Activated CD8-positive, alpha-beta T cell treated with anti-CD3 and anti-CD28 coated beads, Interleukin-2, amount 10 ng/mL, durations not matched to agents 7 days and 5 days (primary cell): ENCODE results near the gene SFR1. TPM values are rescaled to one million over a fixed set of nuclear protein-coding genes. Genes with fewer than 3 reads are reported as not detected.

Source experiments
- ATAC-seq: fragments of 150-1000 bp; cut with Tn5 transposase; one replicate; pipeline ENCODE4 v1.10.0; 2021; ENCODE audit warnings: moderate library complexity
- CTCF ChIA-PET: fragments of 350-600 bp; sonication (Branson Sonifier 250); formaldehyde crosslinking; loops from one replicate; lab custom pipeline; 2021; ENCODE audit warnings: antibody characterized with exemption; lab: Charles Lee
- POLR2A ChIA-PET: fragments of 350-600 bp; sonication (Branson Sonifier 250); formaldehyde crosslinking; loops from one replicate; lab custom pipeline; 2021; ENCODE audit warnings: antibody characterized with exemption; lab: Charles Lee
- DNase-seq: peaks from one replicate; pipeline ENCODE4 v3.0.0-alpha.2; 2020
- H3K27ac Mint-ChIP-seq: one replicate; pipeline ENCODE4 v1.8.0; 2021; ENCODE audit warnings: mild to moderate bottlenecking, mixed read lengths
- H3K27me3 Mint-ChIP-seq: one replicate; pipeline ENCODE4 v1.8.0; 2021; ENCODE audit warnings: low read depth, mixed read lengths
- H3K36me3 Mint-ChIP-seq: one replicate; pipeline ENCODE4 v1.8.0; 2021; ENCODE audit warnings: low read depth, mixed read lengths
- H3K4me1 Mint-ChIP-seq: one replicate; pipeline ENCODE4 v1.8.0; 2021; ENCODE audit warnings: low read depth, mixed read lengths
- H3K4me3 Mint-ChIP-seq: one replicate; pipeline ENCODE4 v1.8.0; 2021; ENCODE audit warnings: mild to moderate bottlenecking, mixed read lengths
- H3K9me3 Mint-ChIP-seq: one replicate; pipeline ENCODE4 v1.8.0; 2022; ENCODE audit warnings: mixed read lengths; ENCODE audit not compliant: insufficient read depth
- total RNA-seq, 2 experiments: library from RNA; stranded (reverse); gene quantifications; one replicate each; pipeline ENCODE4 v1.2.3, GENCODE V29; 2021

The SFR1 gene
- total RNA-seq, 2 experiments from 2014 or later: 13.0 to 14.9 TPM

GRCh38 chr10:104089621-104090020, 32.4 kb upstream of the SFR1 start:
- H3K4me1 Mint-ChIP-seq: no peaks in the 10 kb centered on the region
- CTCF ChIA-PET: interaction anchor here (1.0 kb wide), 1 partner anchor 205 kb away, joined by 3 read pairs; no protein-coding TSS in a partner anchor
- H3K4me3 Mint-ChIP-seq: no peak overlapping the region
- no peaks in the 10 kb centered on the region for H3K36me3 Mint-ChIP-seq
- H3K9me3 Mint-ChIP-seq: no peaks in the 10 kb centered on the region
- POLR2A ChIA-PET: no interaction called here
- H3K27me3 Mint-ChIP-seq: peaks cover 8% of the 10 kb centered on the region
- H3K27ac Mint-ChIP-seq: no peak overlapping the region
- no peak for ATAC-seq
- no peak for DNase-seq

- ChIA-PET CTCF (interaction anchor here (1.0 kb wide), 1 partner anchor 205 kb away, joined by 3 read pairs; no protein-coding TSS in a partner anchor), POLR2A (no interaction called here)
- Mint-ChIP-seq H3K4me1 (no peaks in the 10 kb centered on the region), H3K27ac (no peak overlapping the region), H3K27me3 (peaks cover 8% of the 10 kb centered on the region), H3K36me3 (no peaks in the 10 kb centered on the region), H3K4me3 (no peak overlapping the region), H3K9me3 (no peaks in the 10 kb centered on the region)
- ATAC-seq: no peak
- no peak for DNase-seq
Observed at GRCh38 chr10:104090611-104091010, 31.4 kb upstream of the SFR1 start.

- ATAC-seq: no peak
- no peak for DNase-seq
- Mint-ChIP-seq H3K4me1 (no peaks in the 10 kb centered on the region), H3K27me3 (peaks cover 8% of the 10 kb centered on the region), H3K27ac (no peak overlapping the region), H3K4me3 (no peak overlapping the region), H3K9me3 (no peaks in the 10 kb centered on the region), H3K36me3 (no peaks in the 10 kb centered on the region)
- POLR2A ChIA-PET: no interaction called here
- CTCF ChIA-PET: no interaction called here
Observed at GRCh38 chr10:104092749-104093148, 29.2 kb upstream of the SFR1 start.

- Mint-ChIP-seq H3K4me3 (no peak overlapping the region), H3K4me1 (no peaks in the 10 kb centered on the region), H3K27ac (no peak overlapping the region), H3K36me3 (no peaks in the 10 kb centered on the region), H3K9me3 (no peaks in the 10 kb centered on the region), H3K27me3 (peaks cover 6% of the 10 kb centered on the region)
- POLR2A ChIA-PET: no interaction called here
- CTCF ChIA-PET: no interaction called here
- DNase-seq (no peak), ATAC-seq (no peak)
Observed at GRCh38 chr10:104096692-104097091, 25.3 kb upstream of the SFR1 start.

- CTCF ChIA-PET: no interaction called here
- ATAC-seq (no peak), DNase-seq (no peak)
- Mint-ChIP-seq H3K36me3 (no peaks in the 10 kb centered on the region), H3K4me3 (no peak overlapping the region), H3K4me1 (no peaks in the 10 kb centered on the region), H3K27ac (no peak overlapping the region), H3K9me3 (no peaks in the 10 kb centered on the region), H3K27me3 (peaks cover 15% of the 10 kb centered on the region)
- POLR2A ChIA-PET: no interaction called here
Observed at GRCh38 chr10:104098358-104098925, 23.5 kb upstream of the SFR1 start.

GRCh38 chr10:104099269-104099668, 22.7 kb upstream of the SFR1 start:
- H3K4me1 Mint-ChIP-seq: no peaks in the 10 kb centered on the region
- DNase-seq (no peak), ATAC-seq (no peak)
- ChIA-PET POLR2A (interaction anchor here (0.7 kb wide), 1 partner anchor 60 kb away, joined by 3 read pairs; no protein-coding TSS in a partner anchor), CTCF (no interaction called here)
- H3K4me3 Mint-ChIP-seq: no peak overlapping the region
- H3K27me3 Mint-ChIP-seq: peaks cover 15% of the 10 kb centered on the region
- H3K27ac Mint-ChIP-seq: no peak overlapping the region
- H3K9me3 Mint-ChIP-seq: no peaks in the 10 kb centered on the region
- no peaks in the 10 kb centered on the region for H3K36me3 Mint-ChIP-seq

GRCh38 chr10:104099941-104100340, 22.0 kb upstream of the SFR1 start:
- Mint-ChIP-seq H3K4me3 (no peak overlapping the region), H3K4me1 (no peaks in the 10 kb centered on the region), H3K27ac (no peak overlapping the region), H3K27me3 (peaks cover 15% of the 10 kb centered on the region), H3K9me3 (no peaks in the 10 kb centered on the region), H3K36me3 (no peaks in the 10 kb centered on the region)
- ChIA-PET POLR2A (interaction anchor here (0.7 kb wide), 1 partner anchor 60 kb away, joined by 3 read pairs; no protein-coding TSS in a partner anchor), CTCF (interaction anchor here (1.7 kb wide), 1 partner anchor 19 kb away, joined by 3 read pairs; no protein-coding TSS in a partner anchor)
- DNase-seq (no peak), ATAC-seq (no peak)

GRCh38 chr10:104100795-104101194, 21.2 kb upstream of the SFR1 start:
- Mint-ChIP-seq H3K27me3 (peaks cover 15% of the 10 kb centered on the region), H3K9me3 (no peaks in the 10 kb centered on the region), H3K27ac (no peak overlapping the region), H3K36me3 (no peaks in the 10 kb centered on the region), H3K4me3 (no peak overlapping the region), H3K4me1 (no peaks in the 10 kb centered on the region)
- DNase-seq (no peak), ATAC-seq (no peak)
- CTCF ChIA-PET: interaction anchor here (1.1 to 1.7 kb wide), 2 partner anchors 20 to 216 kb away, joined by 3 read pairs; no protein-coding TSS in a partner anchor
- POLR2A ChIA-PET: no interaction called here

- Mint-ChIP-seq H3K36me3 (no peaks in the 10 kb centered on the region), H3K4me1 (no peaks in the 10 kb centered on the region), H3K27ac (no peak overlapping the region), H3K4me3 (no peak overlapping the region), H3K27me3 (peaks cover 19% of the 10 kb centered on the region), H3K9me3 (no peaks in the 10 kb centered on the region)
- ChIA-PET POLR2A (no interaction called here), CTCF (no interaction called here)
- ATAC-seq (no peak), DNase-seq (no peak)
Observed at GRCh38 chr10:104101902-104102301, 20.1 kb upstream of the SFR1 start.

GRCh38 chr10:104103956-104104355, 18.0 kb upstream of the SFR1 start:
- ATAC-seq (no peak), DNase-seq (no peak)
- Mint-ChIP-seq H3K9me3 (no peaks in the 10 kb centered on the region), H3K4me1 (no peaks in the 10 kb centered on the region), H3K27ac (no peak overlapping the region), H3K36me3 (no peaks in the 10 kb centered on the region), H3K27me3 (peaks cover 19% of the 10 kb centered on the region), H3K4me3 (no peak overlapping the region)
- ChIA-PET POLR2A (interaction anchor here (1.2 kb wide), 1 partner anchor 18 kb away, joined by 4 read pairs; the partner anchor contains the start of gene SFR1), CTCF (interaction anchor here (0.9 to 1.5 kb wide), 4 partner anchors 17 to 216 kb away, joined by 3 to 4 read pairs (median 3); partner anchors contain the start of gene SFR1)

GRCh38 chr10:104104418-104104817, 17.6 kb upstream of the SFR1 start:
- ChIA-PET CTCF (interaction anchor here (0.9 to 1.5 kb wide), 4 partner anchors 16 to 216 kb away, joined by 3 to 4 read pairs (median 3); partner anchors contain the start of gene SFR1), POLR2A (interaction anchor here (1.2 kb wide), 1 partner anchor 17 kb away, joined by 4 read pairs; the partner anchor contains the start of gene SFR1)
- Mint-ChIP-seq H3K4me3 (no peak overlapping the region), H3K4me1 (no peaks in the 10 kb centered on the region), H3K27me3 (peaks cover 19% of the 10 kb centered on the region), H3K27ac (no peak overlapping the region), H3K36me3 (no peaks in the 10 kb centered on the region), H3K9me3 (no peaks in the 10 kb centered on the region)
- DNase-seq (no peak), ATAC-seq (no peak)

GRCh38 chr10:104104926-104105325, 17.0 kb upstream of the SFR1 start:
- Mint-ChIP-seq H3K4me1 (no peaks in the 10 kb centered on the region), H3K4me3 (no peak overlapping the region), H3K9me3 (no peaks in the 10 kb centered on the region), H3K36me3 (no peaks in the 10 kb centered on the region), H3K27me3 (peaks cover 19% of the 10 kb centered on the region), H3K27ac (no peak overlapping the region)
- CTCF ChIA-PET: interaction anchor here (1.4 to 1.5 kb wide), 2 partner anchors 16 to 19 kb away, joined by 3 to 4 read pairs; no protein-coding TSS in a partner anchor
- DNase-seq: no peak
- POLR2A ChIA-PET: no interaction called here
- no peak for ATAC-seq
